Panc1 (cell line): ENCODE results near the gene LAMB4. TPM values are rescaled to one million over a fixed set of nuclear protein-coding genes. Genes with fewer than 3 reads are reported as not detected.

Source experiments
- ATAC-seq: fragments of 200-7000 bp; cut with Tn5 transposase; 2 replicates; pipeline ENCODE4 v1.9.1; 2020; ENCODE audit warnings: mild to moderate bottlenecking, moderate library complexity
- BruUV-seq: library from RNA; stranded (reverse); fragments of 400-500 nt; replicated peaks from 2 replicates; lab custom pipeline; 2021; lab: Mats Ljungman, UMichigan
- CTCF ChIA-PET: fragments of 300-600 bp; sonication (Branson Sonifier 250); formaldehyde crosslinking; loops from one replicate; lab custom pipeline; 2022; ENCODE audit warnings: antibody characterized with exemption; lab: Charles Lee
- POLR2A ChIA-PET: fragments of 300-600 bp; sonication (Branson Sonifier 250); formaldehyde crosslinking; loops from one replicate; lab custom pipeline; 2022; ENCODE audit warnings: antibody characterized with exemption; lab: Charles Lee
- DNase-seq: peaks from one replicate; pipeline ENCODE4 v3.0.0-alpha.2; 2010; ENCODE audit warnings: low read depth, low spot score
- H3K27ac ChIP-seq: 2 replicates; pipeline ENCODE4 v1.5.1; 2011; ENCODE audit warnings: mild to moderate bottlenecking, low read length, inconsistent platforms
- H3K27me3 ChIP-seq: fragments of 200-500 bp; sonication (Bioruptor generic); 2 replicates; pipeline ENCODE4 v1.6.0; 2014; ENCODE audit warnings: low read length, inconsistent platforms; ENCODE audit not compliant: control insufficient read depth, insufficient read depth
- H3K36me3 ChIP-seq: fragments of 200-500 bp; sonication (Bioruptor generic); 2 replicates; pipeline ENCODE4 v1.5.1; 2014; ENCODE audit warnings: inconsistent platforms, mild to moderate bottlenecking, low read length, moderate library complexity; ENCODE audit not compliant: control insufficient read depth, insufficient read depth
- H3K4me1 ChIP-seq: 2 replicates; pipeline ENCODE4 v1.5.1; 2011; ENCODE audit warnings: inconsistent platforms, mild to moderate bottlenecking, low read length, moderate library complexity; ENCODE audit not compliant: control insufficient read depth, insufficient read depth
- H3K4me3 ChIP-seq, 2 experiments: 2 replicates each; pipeline ENCODE4 v1.5.1; 2011 to 2012; ENCODE audit warnings: low read depth in 2 of 2, low read length in 2 of 2, mild to moderate bottlenecking in 2 of 2, inconsistent platforms in 1 of 2, moderate library complexity in 1 of 2
- H3K9me3 ChIP-seq: fragments of 200-500 bp; sonication (Bioruptor generic); 2 replicates; pipeline ENCODE4 v1.5.1; 2014; ENCODE audit warnings: low read depth, mild to moderate bottlenecking, inconsistent platforms, low read length, moderate library complexity; ENCODE audit not compliant: control insufficient read depth, insufficient read depth
- CTCF ChIP-seq: fragments of 450-650 bp; IDR thresholded peaks from 2 replicates; pipeline ENCODE4 v1.5.1; 2017; ENCODE audit warnings: mild to moderate bottlenecking
- POLR2AphosphoS5 ChIP-seq: IDR thresholded peaks from 2 replicates; pipeline ENCODE4 v1.6.1; 2012; ENCODE audit warnings: mild to moderate bottlenecking, low read depth, low read length, moderate library complexity
- REST ChIP-seq, 2 experiments: IDR thresholded peaks; 2 replicates each; pipeline ENCODE4 v1.6.1; 2011 to 2012; ENCODE audit warnings: low read depth in 2 of 2, control low read depth in 1 of 2, low read length in 1 of 2, mild to moderate bottlenecking in 1 of 2, moderate library complexity in 1 of 2; ENCODE audit not compliant: insufficient read depth in 1 of 2
- SIN3A ChIP-seq: IDR thresholded peaks from 2 replicates; pipeline ENCODE4 v1.6.1; 2012; ENCODE audit warnings: low read depth, mild to moderate bottlenecking, low read length, moderate library complexity, borderline replicate concordance; ENCODE audit not compliant: insufficient read depth
- TCF7L2 ChIP-seq: IDR thresholded peaks from 2 replicates; pipeline ENCODE4 v1.6.1; 2011; ENCODE audit warnings: mild to moderate bottlenecking, low read depth, low read length, inconsistent platforms
- in situ Hi-C: cut with HindIII; loops from 2 replicates; pipeline ENCODE4 v1.10.0; 2016; ENCODE audit warnings: low sequenced_read_pairs, low pct_unique_long_range_greater_than_20kb
- intact Hi-C: fragments of 100-400 bp; cut with micrococcal nuclease; formaldehyde crosslinking; loops from one replicate; pipeline ENCODE4 v1.10.0; 2022; ENCODE audit not compliant: unreplicated experiment
- total RNA-seq: library from RNA; stranded (reverse); gene quantifications from one replicate; pipeline ENCODE4 v1.2.1, GENCODE V29; 2021; ENCODE audit not compliant: unreplicated experiment

LAMB4 gene
- total RNA-seq, 1 experiment from 2014 or later, result not detected

- Histone ChIP-seq H3K9me3 (no peaks in the 10 kb centered on the region), H3K27ac (no peak overlapping the region), H3K36me3 (no peaks in the 10 kb centered on the region), H3K4me3 (no peak overlapping the region), H3K4me1 (peaks cover 2% of the 10 kb centered on the region; the same call in 1 of the 2 replicates), H3K27me3 (no peaks in the 10 kb centered on the region)
- in situ Hi-C loops, result no loop called here
- ATAC-seq, result no peak
- no peak for TF ChIP-seq CTCF
- no peak for TF ChIP-seq REST (IDR thresholded peaks at IDR 0.05; ENCODE audit: insufficient read depth in 1 of 2, low read depth in 2 of 2, low read length in 1 of 2)
- TF ChIP-seq SIN3A, result no peak
- CTCF ChIA-PET, result no interaction called here
- BruUV-seq, result no TSS peak
- intact Hi-C loops, result no loop called here
- POLR2A ChIA-PET, result no interaction called here
- no peak for DNase-seq
Measured at GRCh38 chr7:108059526-108059925, 70.6 kb downstream of the LAMB4 start.

GRCh38 chr7:108057951-108058481 lies 72.1 kb downstream of the LAMB4 start:
- DNase-seq (no peak), ATAC-seq (no peak)
- ChIA-PET CTCF (no interaction called here), POLR2A (no interaction called here)
- no peaks in the 10 kb centered on the region; the same call in 1 of the 2 replicates for H3K4me1 ChIP-seq
- TF ChIP-seq SIN3A (no peak), CTCF (no peak), POLR2AphosphoS5 (no peak), TCF7L2 (no peak), REST (IDR thresholded peaks at IDR 0.05; ENCODE audit: insufficient read depth in 1 of 2, low read depth in 2 of 2, low read length in 1 of 2) (no peak)
- H3K27ac ChIP-seq, result no peak overlapping the region
- intact Hi-C loops, result no loop called here
- in situ Hi-C loops, result no loop called here
- no peaks in the 10 kb centered on the region for H3K36me3 ChIP-seq
- H3K9me3 ChIP-seq, result no peaks in the 10 kb centered on the region
- no TSS peak for BruUV-seq
- H3K4me3 ChIP-seq, result no peak overlapping the region
- H3K27me3 ChIP-seq, result no peaks in the 10 kb centered on the region
